ENCODE data around the gene CYP2W1. TPM values are rescaled to one million over a fixed set of nuclear protein-coding genes. Genes with fewer than 3 reads are reported as not detected.

Gene CYP2W1
- polyA plus RNA-seq, 4 donors, result 1.3 to 6.4 (median 2.0) TPM

DNA sequence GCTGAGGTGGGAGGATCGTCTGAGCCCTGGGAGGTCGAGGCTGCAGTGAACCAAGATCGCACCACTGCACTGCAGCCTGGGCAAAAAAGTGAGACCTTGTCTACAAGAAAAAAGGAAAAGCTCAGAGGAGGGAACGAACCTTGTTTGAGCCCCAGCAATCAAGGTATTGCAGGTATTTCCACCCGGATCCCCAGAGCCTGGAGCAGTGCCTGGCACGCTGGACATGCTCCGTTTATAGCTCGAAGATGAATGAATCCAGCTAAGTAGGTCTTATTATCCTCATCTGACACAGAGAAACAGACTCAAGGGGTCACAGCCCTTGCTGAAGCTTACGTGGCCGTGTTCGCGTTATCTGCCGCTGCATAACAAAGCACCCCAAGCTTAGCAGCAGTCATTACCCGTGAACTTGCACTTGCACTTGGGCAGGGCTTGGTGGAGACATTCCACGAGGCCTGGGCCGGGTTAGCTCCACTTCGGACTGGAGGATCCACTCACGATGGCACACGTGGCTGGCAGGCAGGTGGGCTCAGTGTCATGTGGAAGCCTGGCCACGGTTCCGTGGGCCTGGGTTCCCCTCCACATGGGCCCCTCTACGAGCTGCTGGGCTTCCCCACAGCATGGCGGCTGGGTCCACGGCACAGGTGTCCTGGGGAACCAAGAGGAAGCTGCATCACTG is 4.4 kb upstream of the CYP2W1 start:
- no peak for DNase-seq (ENCODE audit: low read depth in 4 of 4, low spot score in 3 of 4)

DNA sequence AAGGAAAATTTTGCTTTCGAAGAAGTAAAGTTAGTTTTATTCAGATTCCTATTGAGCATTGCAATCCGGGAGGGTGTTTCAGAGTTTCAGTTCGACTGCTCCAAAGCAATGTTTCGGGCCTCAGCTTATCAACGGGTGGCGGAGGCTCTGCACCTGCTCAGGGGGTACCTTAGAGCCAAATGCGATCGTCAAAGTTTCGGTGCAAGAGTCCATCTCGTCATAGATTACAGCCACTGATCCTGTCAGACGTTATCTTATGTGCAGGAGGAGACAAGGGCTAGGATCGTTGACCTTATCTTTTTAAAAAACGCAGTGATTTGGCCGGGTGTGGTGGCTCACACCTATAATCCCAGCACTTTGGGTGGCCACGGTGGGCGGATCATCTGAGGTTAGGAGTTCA is 3.8 kb upstream of the CYP2W1 start:
- DNase-seq (ENCODE audit: low read depth in 4 of 4, low spot score in 3 of 4), result no peak

DNA sequence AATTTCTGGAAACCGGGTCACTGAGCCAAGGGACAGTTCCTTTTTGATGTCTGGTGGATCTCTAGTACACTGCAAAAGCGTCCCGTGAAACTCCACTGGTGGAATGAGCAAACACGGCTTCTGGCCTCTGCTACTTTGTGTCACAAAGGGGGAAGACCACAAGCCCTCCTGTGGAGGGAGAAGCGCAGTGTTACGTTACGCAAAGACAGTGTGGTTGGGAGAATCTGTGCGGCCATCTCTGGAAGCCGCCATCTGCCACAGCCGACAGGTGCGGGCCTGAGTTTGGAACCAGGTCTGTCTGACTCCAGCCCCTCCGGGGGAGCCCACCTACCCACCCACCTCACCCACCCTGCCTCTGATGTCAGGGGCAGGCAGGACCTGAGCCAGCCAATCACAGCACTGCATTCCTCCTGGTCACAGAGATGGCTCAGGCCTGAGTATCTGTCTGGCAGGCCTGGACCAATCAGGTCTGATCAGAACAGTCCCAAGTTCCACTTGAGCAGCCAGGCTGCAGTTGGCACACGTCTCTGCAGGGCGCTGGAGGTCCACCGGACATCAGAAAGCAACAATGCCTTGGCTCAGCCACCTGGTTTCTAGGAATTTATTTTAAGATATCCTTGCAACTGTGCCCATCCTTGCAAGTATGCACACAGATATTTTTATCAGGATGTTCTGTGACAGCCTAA is 3.0 kb upstream of the CYP2W1 start:
- DNase-seq (ENCODE audit: low read depth in 4 of 4, low spot score in 3 of 4), result no peak

DNA sequence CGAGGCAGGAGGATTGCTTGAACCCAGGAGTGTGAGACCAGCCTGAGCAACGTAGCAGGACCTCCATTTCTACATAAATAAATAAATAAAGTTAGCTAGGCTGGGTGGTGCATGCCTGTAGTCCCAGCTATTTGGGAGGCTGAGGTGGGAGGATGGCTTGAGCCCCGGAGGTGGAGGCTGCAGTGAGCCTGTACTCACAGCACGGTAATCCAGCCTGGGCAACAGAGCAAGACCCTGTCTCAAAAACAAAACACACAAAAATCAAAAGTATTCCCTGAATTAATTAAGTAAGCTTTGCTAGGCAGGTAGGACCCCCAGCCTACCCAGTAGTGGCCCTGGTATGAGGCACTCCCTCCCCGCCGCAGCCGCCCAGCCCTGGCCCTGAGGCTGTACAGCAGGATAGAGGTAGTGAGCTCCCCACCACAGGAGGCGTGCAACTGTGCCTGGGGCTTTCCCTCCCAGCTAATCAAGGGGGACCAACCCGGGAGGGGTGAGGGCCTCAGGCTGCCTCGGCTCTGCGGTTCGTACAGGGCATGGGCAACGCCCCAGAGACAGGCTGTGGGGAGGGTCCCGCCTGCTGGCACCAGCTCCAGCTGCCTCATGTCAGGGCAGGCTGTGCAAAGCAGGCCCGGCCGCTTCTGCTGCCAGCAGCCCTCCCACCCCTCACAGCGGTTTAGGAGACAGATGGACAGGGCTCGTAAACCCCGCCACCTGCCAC is 1.0 kb upstream of the CYP2W1 start:
- no peak for DNase-seq (ENCODE audit: low read depth in 4 of 4, low spot score in 3 of 4)

DNA sequence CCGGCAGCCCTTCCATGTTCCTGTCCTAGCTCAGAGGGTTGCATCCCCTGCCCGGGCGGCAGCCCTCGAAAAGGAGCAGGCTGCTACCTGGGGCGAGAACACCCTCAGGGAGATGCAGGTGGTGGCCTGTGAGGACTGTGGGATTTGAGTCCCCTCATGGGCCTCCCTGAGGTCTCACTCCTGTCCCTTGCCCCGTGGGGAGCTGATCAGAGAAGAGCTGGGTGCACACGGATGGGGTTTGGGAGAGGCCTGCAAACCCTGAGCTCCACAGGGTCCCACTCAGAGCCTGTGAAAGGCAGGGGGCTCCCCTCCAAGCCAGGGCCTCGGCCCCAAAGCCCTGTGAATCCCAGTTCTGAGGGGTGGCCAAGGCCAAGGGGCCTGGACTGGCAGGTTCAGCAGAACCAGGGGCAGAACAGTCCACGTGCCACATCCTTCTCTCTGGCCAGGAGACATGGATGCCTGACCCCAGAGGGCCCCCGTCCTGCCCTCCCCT is 424 bp upstream of the CYP2W1 start:
- no peak for DNase-seq (ENCODE audit: low read depth in 4 of 4, low spot score in 3 of 4)

DNA sequence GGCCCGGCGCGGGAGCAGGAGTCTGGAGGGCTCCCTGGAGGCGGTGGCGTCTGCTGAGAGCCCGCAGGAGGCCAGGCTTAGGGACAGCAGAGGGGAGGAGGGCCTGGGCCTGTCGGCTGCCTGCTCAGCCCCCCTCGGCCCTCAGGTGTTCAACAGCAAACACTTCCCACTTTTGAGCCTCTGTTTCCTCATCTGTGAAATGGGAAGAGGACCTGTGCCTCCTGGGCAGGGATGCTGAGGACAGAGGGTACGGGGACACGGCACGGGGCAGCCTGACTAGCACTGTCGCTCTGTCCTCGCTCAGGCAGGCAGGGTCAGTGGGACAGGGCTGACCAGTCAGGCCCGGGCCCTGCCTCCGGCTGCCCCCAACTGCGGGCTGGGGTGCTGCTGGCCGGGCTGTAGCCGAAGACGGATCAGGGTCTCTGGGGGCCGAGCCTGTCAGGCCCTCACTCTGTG is 663 bp downstream of the CYP2W1 start:
- no peak for DNase-seq (ENCODE audit: low read depth in 4 of 4, low spot score in 3 of 4)

DNA sequence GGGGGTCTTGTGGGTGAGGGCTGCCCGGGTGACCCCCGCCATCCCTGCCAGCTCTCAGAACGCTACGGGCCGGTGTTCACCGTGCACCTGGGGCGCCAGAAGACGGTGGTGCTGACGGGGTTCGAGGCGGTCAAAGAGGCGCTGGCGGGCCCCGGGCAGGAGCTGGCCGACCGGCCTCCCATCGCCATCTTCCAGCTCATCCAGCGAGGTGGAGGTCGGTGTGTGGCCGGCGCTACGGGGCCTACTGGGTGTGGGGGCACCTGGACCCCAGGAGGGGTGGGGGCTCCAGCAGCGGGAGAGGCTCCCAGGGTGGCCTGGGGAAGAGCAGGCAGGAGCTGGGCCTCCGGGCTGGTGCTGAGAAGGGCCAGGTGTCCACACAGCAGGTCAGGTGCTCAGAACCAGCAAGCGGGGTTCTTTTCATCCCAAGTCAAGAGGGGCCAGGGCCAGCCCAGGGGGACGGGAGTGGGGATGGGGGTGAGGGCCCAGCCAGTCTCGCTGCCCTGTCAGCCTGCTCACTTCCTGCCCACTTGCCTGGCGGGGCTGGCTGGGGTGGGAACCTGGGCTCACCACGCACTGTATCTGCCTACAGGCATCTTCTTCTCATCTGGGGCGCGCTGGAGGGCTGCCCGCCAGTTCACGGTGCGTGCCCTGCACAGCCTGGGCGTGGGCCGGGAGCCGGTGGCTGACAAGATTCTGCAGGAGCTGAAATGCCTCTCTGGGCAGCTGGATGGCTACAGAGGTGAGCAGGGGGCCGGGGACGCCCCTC is 1.6 kb downstream of the CYP2W1 start:
- DNase-seq (ENCODE audit: low read depth in 4 of 4, low spot score in 3 of 4), result no peak

DNA sequence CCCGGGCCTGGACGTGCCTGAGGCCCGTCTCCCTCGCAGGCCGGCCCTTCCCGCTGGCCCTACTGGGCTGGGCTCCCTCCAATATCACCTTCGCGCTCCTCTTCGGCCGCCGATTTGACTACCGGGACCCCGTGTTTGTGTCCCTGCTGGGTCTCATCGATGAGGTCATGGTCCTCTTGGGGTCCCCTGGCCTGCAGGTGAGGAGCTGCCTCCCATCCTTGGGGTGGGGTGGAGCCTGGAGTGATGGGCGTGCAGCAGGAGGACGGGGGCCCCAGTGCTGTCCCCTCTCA is 2.1 kb downstream of the CYP2W1 start:
- DNase-seq (ENCODE audit: low read depth in 4 of 4, low spot score in 3 of 4), result no peak

DNA sequence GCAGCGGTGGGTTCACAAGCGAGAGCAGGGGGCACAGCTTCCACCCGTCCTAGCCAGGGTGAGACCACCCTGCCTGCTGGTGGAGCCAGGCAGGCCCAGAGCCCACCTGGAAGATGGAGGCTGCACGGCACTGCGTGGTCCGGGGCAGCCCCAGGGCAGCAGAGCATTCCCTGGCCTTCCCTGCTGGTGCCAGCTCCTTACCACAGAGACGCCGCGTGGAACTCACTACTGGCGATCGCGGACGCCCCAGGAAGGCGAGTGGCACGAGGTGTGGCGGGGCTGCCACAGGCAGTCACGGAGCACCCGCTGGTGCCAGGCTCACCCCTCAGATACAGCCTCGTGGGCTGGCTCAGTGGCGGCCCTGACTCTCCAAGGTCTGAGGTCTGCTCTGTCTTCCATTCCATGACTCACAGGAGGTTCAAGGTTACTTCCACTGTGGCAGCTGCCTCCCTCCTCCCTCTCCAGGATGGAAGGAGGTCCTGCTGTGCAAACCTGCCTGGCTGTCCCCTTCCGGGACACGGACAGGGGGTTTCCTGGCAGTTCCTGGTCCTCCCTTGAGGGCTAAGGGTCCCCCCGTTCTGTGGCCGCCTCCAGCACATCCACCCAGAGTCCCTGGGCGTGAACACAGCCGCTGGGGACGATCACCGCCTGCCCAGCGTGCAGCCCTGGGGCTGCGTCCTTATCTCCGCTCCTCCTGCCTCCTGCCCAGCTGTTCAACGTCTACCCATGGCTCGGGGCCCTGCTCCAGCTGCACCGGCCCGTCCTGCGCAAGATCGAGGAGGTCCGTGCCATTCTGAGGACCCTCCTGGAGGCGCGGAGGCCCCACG is 3.1 kb downstream of the CYP2W1 start:
- no peak for DNase-seq (ENCODE audit: low read depth in 4 of 4, low spot score in 3 of 4)

DNA sequence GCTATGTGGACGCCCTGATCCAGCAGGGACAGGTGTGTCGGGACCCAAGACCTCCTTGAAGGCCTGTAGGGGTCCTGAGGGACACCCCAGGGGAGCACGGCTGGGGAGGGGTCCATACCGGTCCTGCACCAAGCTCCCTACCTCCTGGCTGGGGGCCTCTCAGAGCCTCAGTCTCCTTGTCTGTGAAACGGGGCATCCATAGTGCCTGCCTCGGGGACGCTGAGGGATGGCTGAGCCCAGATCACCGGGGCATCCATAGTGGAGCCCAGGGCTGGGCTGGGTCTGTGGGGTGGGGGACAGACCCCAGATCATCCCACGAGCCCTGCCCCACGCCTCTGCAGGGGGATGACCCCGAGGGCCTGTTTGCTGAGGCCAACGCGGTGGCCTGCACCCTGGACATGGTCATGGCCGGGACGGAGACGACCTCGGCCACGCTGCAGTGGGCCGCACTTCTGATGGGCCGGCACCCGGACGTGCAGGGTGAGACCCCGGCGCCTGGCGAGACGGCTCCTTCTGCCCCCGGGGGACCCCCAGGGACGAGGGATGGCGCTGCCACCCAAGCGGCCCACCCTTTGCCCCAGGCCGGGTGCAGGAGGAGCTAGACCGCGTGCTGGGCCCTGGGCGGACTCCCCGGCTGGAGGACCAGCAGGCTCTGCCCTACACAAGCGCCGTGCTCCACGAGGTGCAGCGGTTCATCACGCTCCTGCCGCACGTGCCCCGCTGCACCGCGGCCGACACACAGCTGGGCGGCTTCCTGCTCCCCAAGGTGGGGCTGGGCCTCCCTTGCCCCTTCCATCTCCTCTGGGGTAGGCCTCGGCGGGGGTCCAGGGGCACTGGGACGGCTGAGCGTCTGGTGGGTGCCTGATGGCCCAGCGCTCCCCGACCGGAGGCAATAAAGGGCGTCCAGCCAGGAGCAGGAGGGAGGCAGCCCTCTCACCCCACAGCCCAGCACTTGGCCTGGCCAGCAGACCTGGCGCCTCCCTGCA is 4.1 kb downstream of the CYP2W1 start:
- DNase-seq (ENCODE audit: low read depth in 4 of 4, low spot score in 3 of 4), result no peak

DNA sequence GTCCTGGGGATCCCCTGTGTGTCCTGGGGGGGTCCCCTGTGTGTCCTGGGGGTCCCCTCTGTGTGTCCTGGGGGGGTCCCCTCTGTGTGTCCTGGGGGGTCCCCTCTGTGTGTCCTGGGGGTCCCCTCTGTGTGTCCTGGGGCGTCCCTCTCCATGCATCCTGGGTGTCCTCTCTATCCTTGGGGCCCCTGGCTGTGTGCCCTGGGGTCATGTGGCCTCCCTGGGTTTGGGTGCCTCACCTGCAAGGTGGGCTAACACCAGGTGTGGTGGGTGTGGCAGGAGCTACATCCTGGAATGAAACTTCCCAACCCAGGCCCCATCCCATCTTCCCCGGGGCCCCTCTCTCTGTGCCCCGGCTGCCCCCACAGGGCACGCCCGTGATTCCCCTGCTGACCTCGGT is 4.9 kb downstream of the CYP2W1 start:
- no peak for DNase-seq (ENCODE audit: low read depth in 4 of 4, low spot score in 3 of 4)

DNA sequence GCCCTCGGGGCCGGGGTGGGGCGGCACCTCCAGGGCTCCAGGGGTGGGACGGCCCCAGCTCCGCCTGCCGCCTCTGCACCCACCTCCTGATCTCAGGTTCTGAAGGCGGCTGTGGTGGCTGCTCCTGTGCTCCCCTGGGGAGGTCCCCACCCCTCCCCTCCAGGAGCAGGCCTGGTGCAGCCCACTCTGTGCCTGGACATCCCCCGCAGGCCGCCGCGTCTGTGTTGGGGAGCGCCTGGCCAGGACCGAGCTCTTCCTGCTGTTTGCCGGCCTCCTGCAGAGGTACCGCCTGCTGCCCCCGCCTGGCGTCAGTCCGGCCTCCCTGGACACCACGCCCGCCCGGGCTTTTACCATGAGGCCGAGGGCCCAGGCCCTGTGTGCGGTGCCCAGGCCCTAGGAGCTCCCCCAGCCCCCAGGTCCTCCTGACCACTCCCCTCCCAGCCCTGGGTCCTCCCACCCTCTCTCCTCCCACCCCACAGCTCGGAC is 5.5 kb downstream of the CYP2W1 start:
- no peak for DNase-seq (ENCODE audit: low read depth in 4 of 4, low spot score in 3 of 4)

DNA sequence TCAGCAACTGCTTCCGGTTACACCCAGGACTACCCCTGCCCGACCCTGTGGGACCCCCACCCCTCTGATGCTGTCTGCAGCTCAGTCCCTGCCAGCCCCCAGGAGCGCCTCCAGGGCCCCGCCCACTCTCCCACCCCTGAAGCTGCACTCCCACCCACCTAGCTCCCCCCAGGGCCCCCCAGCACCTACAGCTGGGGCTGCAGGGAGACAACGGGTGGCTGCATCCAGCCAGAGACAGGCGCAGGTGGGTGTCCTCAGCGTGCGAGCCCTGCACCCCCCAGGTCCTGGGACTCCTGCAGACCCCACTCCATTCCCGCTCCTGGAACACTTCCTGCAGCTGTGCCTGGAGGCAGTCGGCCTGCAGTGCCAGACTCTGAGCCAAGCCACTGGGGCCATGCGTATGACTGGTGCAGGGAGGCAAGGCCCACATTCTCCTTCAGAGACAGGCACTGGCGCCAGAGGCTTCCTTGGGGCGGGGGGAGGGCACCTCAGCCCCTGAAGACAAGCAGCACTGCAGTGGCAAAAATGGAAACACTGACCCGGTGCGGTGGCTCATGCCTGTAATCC is 6.1 kb downstream of the CYP2W1 start:
- no peak for DNase-seq (ENCODE audit: low read depth in 4 of 4, low spot score in 3 of 4)

DNA sequence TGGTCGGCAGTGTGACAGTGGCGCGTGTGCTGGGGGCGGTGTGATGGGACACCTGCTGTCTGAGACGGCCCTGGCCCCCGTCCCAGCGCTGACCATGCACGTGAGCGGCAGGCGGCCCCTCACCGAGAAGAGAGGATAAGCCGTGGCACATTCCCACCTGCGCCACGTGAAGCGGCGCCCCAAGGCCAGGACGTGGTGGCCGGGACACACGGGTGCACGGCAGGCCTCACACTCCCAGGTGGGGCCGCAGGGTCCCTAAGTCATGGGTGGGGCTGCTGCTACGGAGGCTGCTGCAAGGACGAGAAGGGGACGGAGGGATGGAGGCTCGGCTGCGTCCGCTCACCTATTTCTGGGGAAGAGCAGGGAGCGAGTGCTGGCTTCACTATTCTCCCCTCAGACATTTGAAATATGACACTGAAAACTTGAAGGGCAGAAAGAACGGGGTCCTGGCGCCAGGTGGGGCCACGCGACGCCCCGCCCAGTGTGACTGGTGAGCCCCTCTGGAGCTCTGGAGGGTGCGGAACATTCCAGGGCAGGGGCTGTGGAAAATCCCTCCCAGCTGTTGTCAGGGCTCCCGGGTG is 7.5 kb downstream of the CYP2W1 start:
- no peak for DNase-seq (ENCODE audit: low read depth in 4 of 4, low spot score in 3 of 4)

DNA sequence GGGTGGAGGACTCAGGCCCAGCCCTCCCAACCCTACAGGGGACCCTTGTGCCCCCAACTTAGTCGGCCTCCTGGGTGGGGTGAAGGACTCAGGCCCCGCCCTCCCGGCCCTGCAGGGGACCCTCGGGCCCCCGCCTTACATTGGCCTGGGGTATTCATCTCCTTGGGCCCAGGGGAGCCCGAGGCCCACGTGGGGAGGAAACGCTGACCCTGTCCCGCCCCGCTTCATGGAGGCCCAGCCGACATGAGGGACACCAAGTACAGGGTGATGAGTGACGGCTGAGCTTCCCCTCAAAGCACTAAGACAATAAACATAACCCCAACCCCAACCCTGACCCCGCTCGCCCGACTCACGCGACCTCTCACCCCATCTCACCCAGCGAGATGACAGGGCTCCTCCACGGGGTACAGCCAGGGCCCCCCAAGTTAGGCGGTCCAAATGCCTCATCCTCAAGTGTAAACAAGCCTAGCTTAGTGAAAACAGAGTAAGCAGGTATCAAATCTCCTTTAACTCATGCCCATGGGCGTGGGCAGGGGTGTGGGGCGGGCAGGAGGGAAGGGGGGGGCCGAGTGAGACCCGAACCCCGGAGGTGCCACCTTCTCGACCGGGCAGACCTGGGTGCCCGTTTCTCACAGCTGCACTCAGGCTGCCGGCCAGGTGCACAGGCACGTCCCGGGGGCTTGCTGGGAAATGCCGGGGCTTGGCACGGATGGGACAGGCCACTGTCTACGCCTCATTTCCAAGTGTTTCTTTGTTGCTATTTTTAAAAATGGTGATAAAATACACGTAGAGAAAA is 8.2 kb downstream of the CYP2W1 start:
- DNase-seq (ENCODE audit: low read depth in 4 of 4, low spot score in 3 of 4), result no peak

DNA sequence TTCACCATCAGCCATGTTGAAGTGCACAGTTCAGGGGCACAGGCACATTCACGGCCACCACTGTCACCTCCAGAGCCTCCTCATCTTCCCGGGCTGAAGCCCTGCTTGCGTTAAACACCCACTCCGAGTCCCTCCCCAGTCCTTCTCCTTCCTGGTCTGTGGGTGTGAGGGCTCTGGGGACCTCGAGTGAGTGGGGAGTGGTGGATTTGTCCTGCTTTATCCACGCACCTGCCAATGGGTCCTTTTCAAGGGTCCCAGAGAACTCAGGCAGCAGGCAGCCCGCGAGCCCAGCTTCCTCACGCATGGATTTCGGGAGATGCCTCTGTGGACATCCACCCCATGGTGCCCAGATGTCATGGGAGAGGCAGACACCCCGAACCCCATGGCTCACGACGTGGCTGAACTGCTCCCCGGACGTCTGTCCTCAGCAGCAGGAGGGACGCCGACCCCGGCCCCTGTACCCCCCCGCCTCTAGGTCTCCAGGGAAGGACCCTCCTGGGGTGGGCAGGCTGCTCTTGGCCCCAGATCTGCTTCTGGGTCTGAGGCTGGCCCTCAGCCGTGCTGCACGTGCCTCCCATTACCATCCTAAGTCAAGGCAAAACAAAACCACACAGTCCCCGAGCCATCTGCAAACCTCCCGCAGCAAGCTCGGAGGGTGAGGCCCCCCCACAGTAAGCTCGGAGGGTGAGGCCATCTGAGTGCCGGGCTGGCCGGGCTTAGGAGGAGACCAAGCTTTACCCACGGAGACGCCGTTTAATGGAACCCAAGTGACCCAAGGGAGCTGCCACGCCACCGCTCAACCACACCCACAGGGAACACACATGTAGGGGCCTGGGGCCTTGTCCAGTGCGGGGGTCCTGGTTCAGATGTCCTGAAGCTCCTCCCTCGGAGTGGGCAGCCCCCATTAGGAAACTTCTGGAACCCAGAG is 9.0 kb downstream of the CYP2W1 start:
- DNase-seq (ENCODE audit: low read depth in 4 of 4, low spot score in 3 of 4), result no peak
